GM21576 (cell line): ENCODE measurements around the gene KRAS.

ENCODE experiments used
- ATAC-seq: cut with Tn5 transposase; IDR thresholded peaks from one replicate; pipeline ENCODE4 v1.9.1; 2021; ENCODE audit warnings: mild to moderate bottlenecking, moderate library complexity; ENCODE audit not compliant: unreplicated experiment

Gene KRAS

DNA sequence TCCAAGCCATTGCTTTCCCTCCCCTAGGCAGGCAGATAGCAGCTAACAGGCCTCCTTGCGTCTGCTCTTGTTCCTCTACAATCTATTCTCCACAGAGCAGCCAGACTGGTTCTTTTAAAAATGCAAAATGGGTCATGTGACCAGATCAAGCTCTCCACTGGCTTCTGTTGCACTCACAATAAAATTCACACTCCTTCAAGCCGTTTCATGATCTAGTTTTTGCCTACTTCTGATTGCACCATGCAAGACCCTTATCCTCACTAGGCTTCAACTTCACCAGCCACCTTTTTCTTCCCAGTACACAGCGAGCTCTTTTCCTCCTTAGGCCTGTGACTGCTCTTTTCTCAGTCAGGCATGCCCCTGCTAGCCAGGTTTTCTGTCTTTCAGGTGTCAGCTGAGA lies 6.1 kb upstream of the KRAS start:
- ATAC-seq = no peak

DNA sequence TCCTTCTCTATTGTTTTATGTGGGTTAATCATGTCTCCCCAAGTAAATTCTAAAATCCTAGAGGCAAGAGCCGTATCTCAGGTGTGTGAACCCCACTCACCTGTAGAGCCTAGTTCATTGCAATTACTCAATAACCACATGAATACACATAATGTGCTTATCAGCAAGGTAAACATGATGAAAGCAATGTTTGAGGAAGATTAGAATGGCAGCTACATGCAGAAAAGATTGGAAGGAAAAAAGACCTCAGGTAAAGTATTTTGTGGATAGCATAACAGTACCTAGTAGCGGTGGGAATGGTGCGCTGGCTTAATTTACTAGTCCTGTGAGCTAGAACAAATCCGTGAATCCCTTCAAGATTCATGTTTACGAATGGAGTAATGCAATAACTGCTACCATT lies 5.3 kb upstream of the KRAS start:
- no peak for ATAC-seq

GRCh38 chr12:25254271-25254880 lies 3.6 kb upstream of the KRAS start:
- no peak for ATAC-seq

- no peak for ATAC-seq
Observed at GRCh38 chr12:25253371-25254068, 2.8 kb upstream of the KRAS start.

- no peak for ATAC-seq
Observed at GRCh38 chr12:25252946-25253345, 2.2 kb upstream of the KRAS start.

DNA sequence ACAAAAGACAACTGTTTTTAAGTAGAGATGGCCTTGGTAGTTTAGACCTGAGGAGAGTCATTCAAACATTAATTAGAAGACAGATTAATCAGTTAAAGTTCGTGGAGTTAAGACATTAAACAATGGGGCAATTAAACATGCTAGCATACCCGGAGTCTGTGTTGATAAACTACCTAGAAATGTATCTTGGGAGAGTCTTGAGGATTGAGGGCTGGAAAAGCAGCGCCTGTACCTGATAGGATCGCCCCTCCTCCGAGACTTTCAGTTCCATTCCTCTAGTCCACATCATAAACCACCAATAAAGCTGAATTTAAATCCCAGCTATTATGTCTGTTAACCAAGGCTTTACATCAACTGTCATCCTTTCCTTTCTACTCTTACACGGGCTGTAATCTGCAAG lies 1.0 kb upstream of the KRAS start:
- no peak for ATAC-seq

- peak; percentile 25 for ATAC-seq
Observed at GRCh38 chr12:25249931-25250738, 594 bp downstream of the KRAS start.

DNA sequence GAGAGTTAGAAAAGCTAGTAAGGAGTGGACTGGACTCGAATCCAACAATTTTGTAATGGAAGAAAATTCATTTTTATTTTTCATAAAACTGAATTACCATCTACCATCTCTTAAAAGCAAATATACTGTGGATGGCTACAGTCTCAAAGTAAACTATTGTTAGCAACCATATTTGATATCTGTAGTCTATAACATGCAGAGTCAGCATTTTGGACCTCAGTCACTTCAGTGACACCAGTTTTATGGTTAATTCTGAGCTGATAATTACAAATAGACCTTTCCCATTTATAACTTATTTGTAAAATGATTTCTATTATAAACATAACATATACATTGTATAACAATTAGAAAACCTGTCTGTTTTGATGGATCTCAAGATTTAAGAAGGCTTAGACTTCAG lies 2.0 kb downstream of the KRAS start:
- ATAC-seq = no peak

- ATAC-seq = no peak
Observed at GRCh38 chr12:25248137-25248536, 2.6 kb downstream of the KRAS start.

- no peak for ATAC-seq
Observed at GRCh38 chr12:25245491-25245890, 5.2 kb downstream of the KRAS start.

DNA sequence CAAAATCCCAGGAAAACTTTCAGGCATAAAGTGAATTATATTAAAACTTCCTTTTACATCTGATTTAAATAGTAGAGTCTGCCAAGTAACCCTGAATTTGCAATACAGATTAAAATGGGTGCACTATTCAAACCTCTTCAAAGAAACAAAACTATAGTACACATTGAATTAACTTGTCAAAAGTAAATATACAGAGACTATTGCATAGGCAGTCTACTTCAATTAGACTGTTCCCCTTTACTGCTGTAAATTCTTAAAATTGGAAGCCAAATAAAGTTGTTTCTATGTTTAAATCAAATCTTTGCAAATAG lies 7.1 kb downstream of the KRAS start:
- ATAC-seq = no peak

DNA sequence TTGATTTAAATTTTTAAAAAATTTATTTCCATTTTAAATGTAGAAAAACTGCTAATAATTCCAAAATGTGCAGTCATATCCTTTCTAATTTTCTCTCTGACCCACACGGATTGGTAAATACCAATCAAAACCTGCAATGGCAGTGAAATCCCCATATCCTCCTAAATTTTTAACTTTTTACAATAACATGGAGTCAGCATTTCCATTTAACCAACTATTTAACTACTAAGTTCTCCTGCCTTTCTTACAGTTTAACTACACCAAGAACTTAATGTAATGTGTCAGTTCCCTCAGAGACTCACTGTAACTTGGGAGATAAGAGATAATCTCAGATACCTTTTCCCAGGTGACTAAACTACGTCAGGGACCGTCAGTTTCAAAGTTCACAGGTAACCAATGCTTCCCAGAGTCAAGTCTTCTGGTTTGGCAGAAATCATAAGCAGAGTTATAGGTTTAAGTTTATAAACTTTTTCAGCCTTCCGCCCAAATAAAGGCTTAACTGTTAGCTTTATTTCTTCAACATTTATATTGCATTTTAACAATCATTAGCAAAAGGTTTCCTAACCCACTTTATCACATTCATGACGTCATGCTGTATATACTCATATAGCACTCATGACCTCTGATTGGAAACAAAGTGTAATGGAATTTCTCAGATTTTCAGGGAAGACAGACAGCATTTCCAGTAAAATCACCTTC lies 7.6 kb downstream of the KRAS start:
- no peak for ATAC-seq

- peak; percentile 60 for ATAC-seq
Observed at GRCh38 chr12:25241167-25242020, 9.3 kb downstream of the KRAS start.

DNA sequence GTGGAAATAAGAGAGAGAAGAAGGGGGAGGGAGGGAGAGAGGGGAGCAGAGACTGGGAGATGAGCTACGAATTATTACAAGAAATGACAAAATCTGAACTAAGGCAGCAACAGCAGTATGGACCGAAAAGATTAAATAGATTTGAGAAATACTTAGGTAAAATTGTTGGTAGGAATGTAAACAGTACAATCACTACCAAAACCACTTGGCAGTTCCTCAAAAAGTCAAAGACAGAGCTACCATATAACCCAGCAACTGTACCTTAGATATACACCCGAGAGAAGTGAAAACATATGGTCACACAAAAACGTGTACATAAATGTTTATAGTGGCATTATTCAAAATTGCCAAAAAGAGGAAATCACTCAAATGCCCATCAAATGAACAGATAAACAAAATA lies 14.1 kb downstream of the KRAS start:
- ATAC-seq = no peak

DNA sequence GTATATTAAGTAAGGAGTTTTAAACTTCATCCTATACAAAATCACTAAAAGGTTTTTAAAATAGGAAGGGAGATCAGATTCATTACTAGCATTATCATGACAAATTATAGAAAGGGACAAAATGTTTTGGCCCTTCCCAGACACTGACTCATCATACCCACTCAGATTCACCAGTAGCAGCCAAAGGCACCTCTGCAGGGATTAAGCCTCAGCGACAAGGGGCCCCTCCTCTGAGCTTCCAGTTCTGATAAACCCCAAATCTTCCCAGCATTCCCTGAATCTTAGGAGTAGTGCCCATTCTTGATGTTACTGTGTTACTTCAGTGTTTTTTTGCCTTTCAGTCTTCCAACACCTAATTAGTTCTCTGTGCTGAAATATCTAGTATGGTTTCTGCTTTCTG lies 14.5 kb downstream of the KRAS start:
- no peak for ATAC-seq

DNA sequence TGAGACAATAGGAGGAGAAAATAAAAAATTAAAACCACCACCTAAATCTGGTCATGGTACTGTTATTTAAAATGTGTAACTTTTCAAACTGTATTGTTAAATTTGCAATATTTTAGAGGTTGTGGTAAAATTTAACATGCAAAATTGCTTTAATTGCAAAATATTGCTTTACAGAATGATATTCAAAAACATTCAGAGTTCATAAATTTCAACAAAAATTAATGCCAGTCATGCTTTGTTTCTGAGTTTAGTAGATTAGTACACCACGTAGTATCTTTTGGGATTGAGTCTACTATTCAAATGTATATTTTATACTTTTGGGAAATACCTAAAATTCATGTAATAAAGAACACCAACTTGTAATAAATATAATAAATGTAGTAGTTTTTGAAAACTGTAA lies 37.4 kb downstream of the KRAS start:
- ATAC-seq = no peak

DNA sequence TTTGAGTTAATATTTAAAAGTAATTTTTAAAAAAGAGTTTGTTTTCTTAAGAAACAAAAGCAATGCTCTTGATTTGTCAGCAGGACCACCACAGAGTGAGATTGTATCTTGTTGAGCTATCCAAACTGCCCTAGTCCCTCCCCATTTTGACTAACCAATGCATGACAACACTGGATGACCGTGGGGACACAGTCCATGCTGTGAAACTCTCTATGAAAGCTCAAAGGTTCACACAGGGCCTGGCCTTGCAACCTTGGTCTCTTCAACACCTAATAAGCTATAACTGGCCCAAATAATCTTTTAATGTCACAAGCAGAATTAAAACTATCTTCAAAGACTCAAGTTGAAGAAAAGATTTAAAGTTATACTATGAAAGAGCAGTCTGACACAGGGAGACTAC lies 42.2 kb downstream of the KRAS start:
- no peak for ATAC-seq

DNA sequence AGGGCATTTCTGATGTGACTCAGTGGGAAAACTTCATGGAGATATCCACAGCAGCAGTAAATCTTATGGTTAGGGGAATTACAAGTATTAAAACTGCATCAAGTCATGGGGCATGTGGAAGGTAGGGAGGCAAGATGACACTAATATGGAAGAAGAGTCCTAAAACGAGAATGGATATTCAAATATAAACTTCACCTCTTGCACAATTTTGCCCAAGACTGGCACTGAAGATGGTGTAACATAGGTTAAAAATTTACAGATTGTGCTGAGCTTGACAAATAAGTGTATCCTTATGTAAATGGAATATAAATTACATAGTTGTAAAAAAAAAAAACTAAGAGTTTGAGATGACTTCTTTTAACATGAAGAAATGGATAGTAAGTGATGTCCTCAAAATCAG lies 42.9 kb downstream of the KRAS start:
- ATAC-seq = no peak

DNA sequence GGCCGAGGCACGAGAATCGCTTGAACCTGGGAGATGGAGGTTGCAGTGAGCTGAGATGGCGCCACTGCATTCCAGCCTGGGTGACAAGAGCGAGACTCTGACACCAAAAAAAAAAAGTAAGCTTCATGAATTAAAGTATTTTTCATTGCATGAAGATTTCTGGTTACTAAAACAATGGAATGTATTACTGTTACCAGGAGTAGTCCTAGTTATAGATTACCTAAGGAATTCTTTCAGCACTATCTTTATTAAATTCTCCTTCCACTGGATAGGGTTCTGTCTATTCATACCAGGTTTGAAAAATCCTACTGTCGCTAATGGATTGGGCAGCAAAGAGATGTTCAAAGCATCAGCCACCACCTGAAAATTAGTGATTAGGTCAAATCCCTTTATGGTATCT lies 43.3 kb downstream of the KRAS start:
- no peak for ATAC-seq

DNA sequence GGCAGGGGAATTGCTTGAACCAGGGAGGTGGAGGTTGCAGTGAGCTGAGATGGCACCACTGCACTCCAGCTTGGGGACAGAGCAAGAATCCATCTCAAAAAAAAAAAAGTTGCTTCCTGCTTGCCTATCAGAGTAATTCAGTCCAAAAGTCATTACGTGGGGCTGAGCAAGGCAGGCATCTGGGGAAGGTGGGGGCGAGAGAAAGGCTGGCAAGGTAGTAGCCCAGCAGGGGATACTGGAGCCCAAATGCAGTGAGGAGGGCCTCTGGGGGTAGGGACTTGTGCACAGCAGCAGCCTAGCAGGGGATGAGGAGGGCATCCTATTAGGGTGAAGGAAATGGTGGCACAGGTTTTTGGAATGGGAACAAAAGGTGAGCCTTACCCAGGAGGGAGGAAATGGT lies 48.6 kb downstream of the KRAS start:
- no peak for ATAC-seq

- ATAC-seq = no peak
Observed at GRCh38 chr12:25200703-25201102, 50.0 kb downstream of the KRAS start.
